ENCODE results near the gene ATXN7L1. TPM values are rescaled to one million over a fixed set of nuclear protein-coding genes. Genes with fewer than 3 reads are reported as not detected.

The ATXN7L1 gene
- polyA plus RNA-seq, 1 experiment = 2.7 TPM

DNA sequence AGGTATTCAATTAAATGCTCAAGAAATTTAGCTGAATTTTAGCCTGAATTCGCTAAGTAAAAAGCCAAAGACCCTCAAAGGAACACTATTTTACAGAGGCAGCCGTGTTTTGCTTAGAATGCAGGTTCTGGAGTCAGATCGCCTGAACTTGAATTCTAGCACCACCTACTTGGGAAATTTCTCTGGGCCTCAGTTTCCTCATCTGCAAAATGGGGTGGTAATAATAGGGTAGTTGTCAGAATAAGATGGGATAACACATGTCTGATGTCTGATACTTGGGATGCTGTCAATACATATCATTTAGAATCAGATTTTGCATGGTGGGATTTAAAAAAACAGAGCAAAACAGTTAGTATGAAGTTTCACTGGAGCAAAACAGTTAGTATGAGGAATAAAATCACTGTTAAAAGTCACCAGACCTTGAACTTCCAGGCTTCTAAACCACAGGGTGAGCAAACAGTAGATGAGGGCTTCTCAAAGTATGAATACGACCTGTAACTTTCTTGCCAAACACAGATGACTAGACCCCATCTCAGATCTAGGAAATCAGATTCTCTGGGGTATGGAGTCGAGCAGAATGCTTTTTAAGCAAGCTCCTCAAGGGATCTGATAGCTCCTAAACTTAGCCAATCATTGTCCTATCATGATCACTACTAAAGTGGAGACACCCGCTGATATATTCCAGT, 75.4 kb downstream of the ATXN7L1 start:
- ChIA-PET CTCF (interaction anchor here (0.8 kb wide), 1 partner anchor 14 kb away, joined by 3 read pairs; no protein-coding TSS in a partner anchor), POLR2A (no interaction called here)
- H3K4me3 ChIP-seq (ENCODE audit: low read depth, low read length) = no peak overlapping the region
- no peak for DNase-seq (ENCODE audit: low read depth)
- TF ChIP-seq, protein P1, sequence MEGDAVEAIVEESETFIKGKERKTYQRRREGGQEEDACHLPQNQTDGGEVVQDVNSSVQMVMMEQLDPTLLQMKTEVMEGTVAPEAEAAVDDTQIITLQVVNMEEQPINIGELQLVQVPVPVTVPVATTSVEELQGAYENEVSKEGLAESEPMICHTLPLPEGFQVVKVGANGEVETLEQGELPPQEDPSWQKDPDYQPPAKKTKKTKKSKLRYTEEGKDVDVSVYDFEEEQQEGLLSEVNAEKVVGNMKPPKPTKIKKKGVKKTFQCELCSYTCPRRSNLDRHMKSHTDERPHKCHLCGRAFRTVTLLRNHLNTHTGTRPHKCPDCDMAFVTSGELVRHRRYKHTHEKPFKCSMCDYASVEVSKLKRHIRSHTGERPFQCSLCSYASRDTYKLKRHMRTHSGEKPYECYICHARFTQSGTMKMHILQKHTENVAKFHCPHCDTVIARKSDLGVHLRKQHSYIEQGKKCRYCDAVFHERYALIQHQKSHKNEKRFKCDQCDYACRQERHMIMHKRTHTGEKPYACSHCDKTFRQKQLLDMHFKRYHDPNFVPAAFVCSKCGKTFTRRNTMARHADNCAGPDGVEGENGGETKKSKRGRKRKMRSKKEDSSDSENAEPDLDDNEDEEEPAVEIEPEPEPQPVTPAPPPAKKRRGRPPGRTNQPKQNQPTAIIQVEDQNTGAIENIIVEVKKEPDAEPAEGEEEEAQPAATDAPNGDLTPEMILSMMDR (IDR thresholded peaks at IDR 0.05; ENCODE audit: insufficient read depth, low read depth, low read length) = no peak
- H3K36me3 ChIP-seq (ENCODE audit: control insufficient read depth, insufficient read depth, low read length) = no peaks in the 10 kb centered on the region
- no peaks in the 10 kb centered on the region for H3K27me3 ChIP-seq (ENCODE audit: control insufficient read depth, insufficient read depth, low read length)

GRCh38 chr7:105800442-105800841, 76.0 kb downstream of the ATXN7L1 start:
- Histone ChIP-seq H3K27me3 (ENCODE audit: control insufficient read depth, insufficient read depth, low read length) (no peaks in the 10 kb centered on the region), H3K36me3 (ENCODE audit: control insufficient read depth, insufficient read depth, low read length) (no peaks in the 10 kb centered on the region), H3K4me3 (ENCODE audit: low read depth, low read length) (no peak overlapping the region)
- ChIA-PET POLR2A (no interaction called here), CTCF (interaction anchor here (0.8 to 1.2 kb wide), 3 partner anchors 14 to 242 kb away, joined by 3 to 4 read pairs (median 3); no protein-coding TSS in a partner anchor)
- no peak for DNase-seq (ENCODE audit: low read depth)
- TF ChIP-seq, protein P1 (IDR thresholded peaks at IDR 0.05; ENCODE audit: insufficient read depth, low read depth, low read length) = no peak

DNA sequence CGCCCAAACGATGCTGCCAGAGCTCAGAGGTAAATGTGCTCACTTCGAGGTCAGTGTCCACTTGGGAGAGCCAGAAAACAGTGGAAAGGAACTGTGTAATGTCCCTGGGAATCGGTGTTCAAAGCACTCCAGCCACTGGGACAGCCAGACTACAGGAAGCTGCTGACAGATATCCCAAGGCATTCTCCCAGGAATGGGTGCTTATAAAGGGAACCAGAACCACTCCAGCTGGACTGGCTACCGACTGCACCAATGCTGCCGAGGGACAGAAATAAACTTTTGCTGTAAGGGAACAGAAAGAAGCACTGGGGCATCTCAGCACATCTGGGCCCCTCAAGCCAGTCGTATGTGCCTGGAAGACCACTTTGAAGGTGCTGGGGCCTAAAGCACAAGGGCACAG, 76.7 kb downstream of the ATXN7L1 start:
- no peak for DNase-seq (ENCODE audit: low read depth)
- ChIA-PET POLR2A (no interaction called here), CTCF (interaction anchor here (0.6 to 1.2 kb wide), 3 partner anchors 14 to 243 kb away, joined by 3 to 4 read pairs (median 4); no protein-coding TSS in a partner anchor)
- Histone ChIP-seq H3K36me3 (ENCODE audit: control insufficient read depth, insufficient read depth, low read length) (no peaks in the 10 kb centered on the region), H3K4me3 (ENCODE audit: low read depth, low read length) (no peak overlapping the region), H3K27me3 (ENCODE audit: control insufficient read depth, insufficient read depth, low read length) (no peaks in the 10 kb centered on the region)
- TF ChIP-seq, protein P1 (IDR thresholded peaks at IDR 0.05; ENCODE audit: insufficient read depth, low read depth, low read length) = no peak

DNA sequence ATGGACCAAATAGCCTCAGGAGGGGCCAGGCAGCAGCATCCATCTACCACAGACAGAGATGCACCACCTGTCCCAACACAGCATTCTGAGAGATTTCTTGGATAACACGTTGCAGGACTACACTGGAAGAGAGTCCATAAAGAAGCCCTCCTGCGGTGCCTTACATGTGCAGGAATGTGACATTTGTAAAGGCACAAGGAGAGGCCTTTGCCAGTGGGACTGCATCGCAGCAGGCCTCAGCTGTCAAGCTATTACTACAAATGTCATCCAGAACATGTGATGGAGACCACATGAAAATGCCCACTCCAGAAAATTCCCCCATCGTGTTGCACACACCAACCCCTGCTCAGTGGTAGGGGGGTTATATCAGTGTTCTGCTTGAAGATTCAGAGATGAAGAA, 77.4 kb downstream of the ATXN7L1 start:
- Histone ChIP-seq H3K36me3 (ENCODE audit: control insufficient read depth, insufficient read depth, low read length) (no peaks in the 10 kb centered on the region), H3K27me3 (ENCODE audit: control insufficient read depth, insufficient read depth, low read length) (no peaks in the 10 kb centered on the region), H3K4me3 (ENCODE audit: low read depth, low read length) (no peak overlapping the region)
- TF ChIP-seq, protein P1 (IDR thresholded peaks at IDR 0.05; ENCODE audit: insufficient read depth, low read depth, low read length) = no peak
- CTCF ChIA-PET = interaction anchor here (0.6 to 2.1 kb wide), 3 partner anchors 7 to 78 kb away, joined by 4 to 7 read pairs (median 4); no protein-coding TSS in a partner anchor
- DNase-seq (ENCODE audit: low read depth) = no peak
- POLR2A ChIA-PET = no interaction called here

GRCh38 chr7:105797652-105798051, 78.7 kb downstream of the ATXN7L1 start:
- CTCF ChIA-PET = interaction anchor here (0.9 to 2.1 kb wide), 4 partner anchors 9 to 212 kb away, joined by 3 to 7 read pairs (median 3); no protein-coding TSS in a partner anchor
- POLR2A ChIA-PET = no interaction called here

More at GRCh38 chr7:105797652-105798051, 78.7 kb downstream of the ATXN7L1 start:
- TF ChIP-seq, protein P1 (IDR thresholded peaks at IDR 0.05; ENCODE audit: insufficient read depth, low read depth, low read length) = no peak
- DNase-seq (ENCODE audit: low read depth) = no peak
- no peaks in the 10 kb centered on the region for H3K36me3 ChIP-seq (ENCODE audit: control insufficient read depth, insufficient read depth, low read length)
- no peaks in the 10 kb centered on the region for H3K27me3 ChIP-seq (ENCODE audit: control insufficient read depth, insufficient read depth, low read length)
- H3K4me3 ChIP-seq (ENCODE audit: low read depth, low read length) = no peak overlapping the region

Data from BJ (cell line).